Esophagus muscularis mucosa (tissue), 4 donors: ENCODE measurements around the gene PLCD3.

Source experiments
- EP300 ChIP-seq: sonication (generic); formaldehyde crosslinking; IDR thresholded peaks from one replicate; pipeline ENCODE4 v1.6.1; 2017; ENCODE audit warnings: antibody characterized with exemption
- POLR2A ChIP-seq: fragments of 450-650 bp; IDR thresholded peaks from one replicate; pipeline ENCODE4 v1.6.1; 2017; ENCODE audit warnings: antibody characterized with exemption, moderate library complexity, mild to moderate bottlenecking, low read depth
- POLR2AphosphoS5 ChIP-seq, 2 donors: sonication (generic); formaldehyde crosslinking; IDR thresholded peaks; one replicate each; pipeline ENCODE4 v1.6.1; 2017; ENCODE audit warnings: antibody characterized with exemption in 2 of 2
- TF ChIP-seq, protein P1 (sequence below), 3 experiments: fragments of 200-600 bp in 2 of 3; fragments of 450-650 bp in 1 of 3; sonication (generic) in 2 of 3; IDR thresholded peaks; one replicate each; pipeline ENCODE4 v1.5.1; 2017 to 2019; ENCODE audit warnings: antibody characterized with exemption in 3 of 3, mild to moderate bottlenecking in 2 of 3, moderate library complexity in 1 of 3

DNA sequence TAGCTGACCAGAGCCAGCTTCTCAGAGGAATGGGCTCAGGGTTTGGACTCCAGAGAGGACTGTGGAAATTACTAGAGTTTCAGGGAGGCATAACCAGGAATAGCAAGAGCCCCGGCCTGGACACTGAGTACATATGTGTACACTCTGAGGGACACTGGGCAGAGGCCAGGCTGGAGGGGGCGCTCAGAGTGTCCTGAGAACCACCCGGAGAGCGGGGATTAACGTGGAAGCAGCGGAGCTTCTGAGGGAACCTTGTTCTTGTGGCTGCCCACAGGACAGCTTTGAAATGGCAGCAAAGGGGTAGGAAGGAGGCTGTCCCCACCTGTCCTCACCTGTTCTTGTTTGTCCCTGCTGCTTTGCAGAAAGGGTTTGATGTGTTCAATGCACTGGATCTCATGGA lies 27.8 kb downstream of the PLCD3 start:
- TF ChIP-seq, protein P1, sequence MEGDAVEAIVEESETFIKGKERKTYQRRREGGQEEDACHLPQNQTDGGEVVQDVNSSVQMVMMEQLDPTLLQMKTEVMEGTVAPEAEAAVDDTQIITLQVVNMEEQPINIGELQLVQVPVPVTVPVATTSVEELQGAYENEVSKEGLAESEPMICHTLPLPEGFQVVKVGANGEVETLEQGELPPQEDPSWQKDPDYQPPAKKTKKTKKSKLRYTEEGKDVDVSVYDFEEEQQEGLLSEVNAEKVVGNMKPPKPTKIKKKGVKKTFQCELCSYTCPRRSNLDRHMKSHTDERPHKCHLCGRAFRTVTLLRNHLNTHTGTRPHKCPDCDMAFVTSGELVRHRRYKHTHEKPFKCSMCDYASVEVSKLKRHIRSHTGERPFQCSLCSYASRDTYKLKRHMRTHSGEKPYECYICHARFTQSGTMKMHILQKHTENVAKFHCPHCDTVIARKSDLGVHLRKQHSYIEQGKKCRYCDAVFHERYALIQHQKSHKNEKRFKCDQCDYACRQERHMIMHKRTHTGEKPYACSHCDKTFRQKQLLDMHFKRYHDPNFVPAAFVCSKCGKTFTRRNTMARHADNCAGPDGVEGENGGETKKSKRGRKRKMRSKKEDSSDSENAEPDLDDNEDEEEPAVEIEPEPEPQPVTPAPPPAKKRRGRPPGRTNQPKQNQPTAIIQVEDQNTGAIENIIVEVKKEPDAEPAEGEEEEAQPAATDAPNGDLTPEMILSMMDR (IDR thresholded peaks at IDR 0.05) = no peak
- TF ChIP-seq POLR2A (no peak), POLR2AphosphoS5 (IDR thresholded peaks at IDR 0.05) (no peak), EP300 (no peak)
